HuH-7 (cell line): ENCODE results near the gene HOXA6.
A peak's percentile ranks its signal among the peaks of the same experiment; 100 is the strongest.

Source experiments
- DNase-seq: peaks from one replicate; pipeline ENCODE4 v3.0.0; 2011; ENCODE audit warnings: low spot score

Gene HOXA6

GRCh38 chr7:27161214-27161720, 13.7 kb upstream of the HOXA6 start:
- DNase-seq, result no peak

- peak; percentile 92 for DNase-seq
Measured at GRCh38 chr7:27160546-27161213, 13.1 kb upstream of the HOXA6 start.

GRCh38 chr7:27160145-27160545, 12.6 kb upstream of the HOXA6 start:
- DNase-seq, result no peak

GRCh38 chr7:27159266-27160144, 11.9 kb upstream of the HOXA6 start:
- no peak for DNase-seq

DNA sequence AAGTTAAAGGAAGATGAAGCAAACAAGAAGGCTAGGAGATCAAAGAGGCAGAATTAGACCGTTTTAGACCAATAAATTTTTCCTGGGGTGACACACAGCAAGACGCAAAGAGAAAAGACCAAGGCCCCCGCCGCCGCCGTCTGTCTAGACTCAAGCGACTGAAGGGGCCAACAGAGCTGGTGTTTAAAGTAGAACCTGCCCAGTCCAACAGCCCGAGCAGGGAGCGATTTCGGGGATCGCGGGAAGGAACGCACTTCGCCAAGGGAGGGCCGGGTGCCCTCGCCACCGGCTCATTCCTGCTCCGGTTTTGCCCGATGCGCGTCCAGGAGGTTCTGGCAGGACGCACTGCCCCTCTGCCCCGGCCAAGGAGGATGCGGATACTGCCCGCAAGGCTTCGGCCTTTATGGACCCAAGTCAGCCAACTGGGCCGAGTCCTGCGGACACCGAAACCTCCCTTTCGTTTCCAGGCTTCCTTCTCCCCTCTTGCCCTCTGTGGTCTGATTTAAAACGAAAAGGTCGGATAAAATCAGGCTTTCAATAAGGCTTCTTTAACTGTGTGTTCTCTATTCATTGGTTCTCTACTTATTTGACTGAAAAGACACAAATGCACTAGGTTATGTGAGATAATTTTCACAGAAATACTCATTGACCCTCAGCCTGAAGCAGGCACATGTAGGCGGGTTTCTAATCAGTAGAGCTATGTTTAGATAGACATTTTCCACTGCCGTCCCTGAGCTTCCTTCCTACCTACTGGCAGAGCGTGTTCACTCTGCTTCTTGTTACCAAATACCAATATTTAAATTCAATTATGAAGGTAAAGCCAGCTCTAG, 11.1 kb upstream of the HOXA6 start:
- no peak for DNase-seq

- no peak for DNase-seq
Measured at GRCh38 chr7:27157702-27158431, 10.3 kb upstream of the HOXA6 start.

- DNase-seq, result no peak
Measured at GRCh38 chr7:27156916-27157701, 9.5 kb upstream of the HOXA6 start.

DNA sequence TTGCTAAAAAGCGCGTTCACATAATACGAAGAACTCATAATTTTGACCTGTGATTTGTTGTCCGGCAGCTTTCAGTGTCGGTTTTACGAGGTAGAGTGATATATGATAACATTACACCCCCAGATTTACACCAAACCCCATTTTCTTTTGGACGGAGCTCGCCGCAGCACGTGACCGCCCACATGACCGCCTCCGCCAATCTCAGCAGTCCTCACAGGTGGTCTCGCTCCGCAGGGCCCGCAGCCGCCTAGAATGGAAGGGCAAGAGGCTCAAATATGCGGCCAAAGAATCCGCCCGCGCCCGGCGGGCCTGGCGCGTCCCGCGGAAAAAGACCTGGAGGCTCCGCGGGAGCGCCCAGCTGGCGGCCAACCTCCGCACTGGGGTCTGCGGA, 8.9 kb upstream of the HOXA6 start, which contains the start of gene HOXA7:
Gene HOXA7, minus strand, starts transcription at position 168 of the 391 bp plus-strand sequence. Its CDS starts 130 bp downstream, at position 38.
- DNase-seq, result peak; percentile 96

GRCh38 chr7:27155816-27156507, 8.4 kb upstream of the HOXA6 start:
- DNase-seq, result peak; percentile 77

GRCh38 chr7:27154901-27155815, 7.6 kb upstream of the HOXA6 start:
- DNase-seq, result no peak

DNA sequence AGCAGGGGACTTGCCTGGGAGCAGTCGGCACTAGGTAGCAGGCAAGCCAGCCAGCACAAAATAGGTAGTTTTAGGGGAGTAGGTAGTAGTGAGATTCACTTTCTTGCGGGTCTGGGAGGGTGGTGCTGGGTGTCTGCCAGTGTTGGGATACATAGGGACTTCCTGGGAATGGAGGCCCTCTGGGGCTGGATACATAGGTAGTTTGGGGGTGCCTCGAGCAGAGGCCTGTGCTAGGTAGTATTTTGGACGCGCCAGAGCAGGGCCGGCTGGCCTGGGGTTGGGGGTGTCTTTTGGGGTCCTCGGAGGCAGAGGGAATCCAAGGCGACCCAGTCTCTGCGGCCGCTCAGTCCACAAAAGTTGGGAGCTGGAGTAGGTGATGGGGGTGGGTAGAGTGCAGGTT, 6.8 kb upstream of the HOXA6 start:
- no peak for DNase-seq

GRCh38 chr7:27153526-27153925, 6.0 kb upstream of the HOXA6 start:
- no peak for DNase-seq

- DNase-seq, result no peak
Measured at GRCh38 chr7:27152816-27153442, 5.4 kb upstream of the HOXA6 start.

DNA sequence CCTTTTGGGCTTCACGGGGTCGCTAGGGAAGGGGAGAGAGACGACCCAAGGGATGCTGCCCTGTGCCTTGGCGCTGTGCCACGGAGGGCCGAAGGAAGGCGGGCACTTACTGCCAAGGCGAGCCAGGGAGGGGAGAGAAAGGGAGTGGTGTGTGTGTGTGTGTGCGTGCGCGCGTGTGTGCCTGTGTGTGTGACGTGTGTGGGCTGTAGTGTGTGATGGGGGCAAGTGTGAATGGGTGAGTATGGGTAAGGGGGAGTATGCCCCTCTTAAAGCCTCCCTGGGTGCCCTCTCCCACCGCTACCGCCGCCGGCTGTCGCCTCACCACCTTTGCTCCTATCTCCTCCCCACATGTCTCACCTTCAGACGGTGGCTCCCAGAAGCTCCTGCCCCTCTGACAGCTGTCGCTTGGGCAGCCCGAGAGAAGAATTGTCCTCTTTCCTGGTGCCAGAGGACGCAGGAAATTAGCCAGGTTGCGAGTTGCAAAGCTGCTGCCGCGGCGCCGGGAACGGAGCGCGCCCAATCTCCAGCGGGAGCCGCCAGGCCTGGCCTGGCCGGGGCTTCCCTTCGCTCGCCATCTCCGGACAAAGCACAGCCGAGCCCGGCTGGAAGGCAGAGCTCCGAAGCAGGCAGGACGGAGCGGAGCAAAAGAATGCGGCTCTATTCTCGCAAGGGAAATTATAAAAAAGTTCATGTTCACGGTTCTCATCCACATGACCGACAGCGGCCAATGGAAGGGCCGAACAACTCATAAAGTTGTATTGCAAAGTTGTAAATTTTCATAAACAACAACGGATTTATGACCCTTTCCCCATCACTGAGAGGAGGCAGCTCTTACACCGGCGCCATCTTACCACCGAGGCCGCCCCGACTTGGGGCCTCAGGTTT, 4.6 kb upstream of the HOXA6 start, which contains the start of gene HOXA3:
Gene HOXA3, minus strand, starts transcription at position 653 of the 885 bp plus-strand sequence. CDS start 41,943 bp downstream, outside the sequence.
- DNase-seq, result no peak

DNA sequence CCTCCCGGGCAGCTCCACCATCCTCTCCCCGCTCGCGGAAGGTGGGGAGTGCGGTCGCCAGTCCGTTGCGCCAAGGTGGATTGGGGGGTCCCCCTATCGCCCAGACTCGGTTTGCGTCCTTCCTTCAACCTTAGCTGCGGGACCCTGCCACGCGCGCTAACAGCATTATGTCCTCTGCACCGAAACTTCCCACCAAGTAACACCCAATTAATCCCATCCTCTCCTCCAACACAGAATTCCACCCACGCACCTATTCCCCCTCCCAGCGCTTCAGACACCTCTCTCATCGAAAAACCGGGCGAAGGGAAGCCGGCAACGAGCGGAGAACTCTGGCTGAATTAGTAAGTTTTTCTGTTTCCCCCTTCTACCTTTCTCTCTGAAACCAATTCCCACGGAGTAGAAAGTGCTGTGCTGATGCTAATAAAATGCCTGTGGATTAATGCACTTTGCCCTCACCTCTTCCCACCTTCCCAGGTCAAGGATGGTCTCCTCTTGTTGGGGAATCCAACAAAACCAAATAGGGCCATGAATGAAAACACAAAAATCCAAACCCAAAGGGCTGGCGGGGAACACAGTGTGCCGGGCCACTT, 3.9 kb upstream of the HOXA6 start:
- no peak for DNase-seq

DNA sequence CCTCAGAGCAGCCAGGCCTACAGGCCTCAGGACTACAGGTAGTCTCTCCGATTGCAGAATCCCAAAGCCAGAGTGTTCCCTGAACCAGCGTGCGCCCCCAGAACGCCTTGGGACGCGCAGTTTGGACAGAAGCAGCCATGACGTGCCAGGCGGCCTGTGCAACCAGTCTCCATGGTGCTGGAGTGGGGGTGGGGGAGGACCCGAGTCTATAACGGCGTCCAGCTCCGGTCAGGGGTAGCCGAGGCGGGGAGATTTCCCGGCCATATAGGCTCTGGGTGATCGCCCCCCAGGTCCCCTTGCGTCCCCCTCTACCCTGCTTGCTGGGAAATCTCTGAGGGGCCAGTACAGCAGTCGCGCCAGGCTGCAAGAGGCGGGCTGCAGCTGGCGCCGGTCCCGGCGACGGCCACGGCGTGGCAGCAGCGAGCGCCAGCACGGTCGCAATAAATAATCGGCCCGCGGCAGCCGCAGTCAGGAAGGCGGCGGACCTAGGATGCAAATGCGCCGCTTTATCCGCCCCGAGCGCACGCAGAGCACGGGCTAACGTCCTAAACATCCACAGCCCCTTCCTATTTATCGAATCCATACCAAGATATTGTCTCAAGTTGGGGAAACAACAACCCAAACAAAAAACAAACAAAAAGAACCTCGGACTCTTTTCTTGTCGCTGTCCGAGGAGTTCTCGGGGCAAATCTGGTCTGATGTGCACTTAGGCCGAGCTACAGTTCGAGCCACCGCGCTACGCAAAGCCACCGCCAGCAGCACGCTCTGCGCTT, 3.2 kb upstream of the HOXA6 start:
- peak; percentile 92 for DNase-seq
